Measurements from ENCODE around the gene LDLRAD3. TPM values are rescaled to one million over a fixed set of nuclear protein-coding genes. Genes with fewer than 3 reads are reported as not detected.

Gene LDLRAD3
- polyA plus RNA-seq, 1 of the 3 experiments (the other 2 are of a cell fraction): 10.6 TPM

- Histone ChIP-seq H2AFZ (ENCODE audit: low read depth) (no peak overlapping the region), H3K4me2 (no peak overlapping the region), H3K27me3 (ENCODE audit: insufficient read depth) (no peaks in the 10 kb centered on the region), H4K20me1 (ENCODE audit: insufficient read depth) (no peaks in the 10 kb centered on the region), H3F3A (replicated peaks; ENCODE audit: insufficient read depth) (no peaks in the 10 kb centered on the region), H3K9ac (no peak overlapping the region), H3K4me3 (ENCODE audit: low read depth in 2 of 2, low read length in 1 of 2) (no peak overlapping the region), H3K79me2 (ENCODE audit: insufficient read depth) (no peaks in the 10 kb centered on the region), H3K9me2 (no peaks in the 10 kb centered on the region), H3K4me1 (ENCODE audit: control insufficient read depth in 1 of 2, insufficient read depth in 2 of 2, low read depth in 1 of 2, low read length in 1 of 2) (peaks cover 0 to 6% of the 10 kb centered on the region in 2 experiments; a peak in 1 of 4 replicates), H3K36me3 (replicated peaks in 1 of 2; ENCODE audit: control insufficient read depth in 1 of 2, insufficient read depth in 2 of 2, low read length in 1 of 2) (no peaks in the 10 kb centered on the region), H3K9me3 (no peaks in the 10 kb centered on the region), H3K27ac (ENCODE audit: low read depth in 2 of 2, low read length in 1 of 2) (no peak overlapping the region)
- ChIA-PET POLR2A (no interaction called here), CTCF (interaction anchor here (0.9 to 8.1 kb wide), 24 partner anchors 8 to 660 kb away, joined by 3 to 88 read pairs (median 6); partner anchors contain the start of gene FJX1)
- WGBS (ENCODE audit: low lambda C conversion rate): 83% methylated on average over 5 of the region's 5 CpGs
- DNase-seq: no peak
- no peak for TF ChIP-seq CHD2 (IDR thresholded peaks at IDR 0.05; ENCODE audit: low read length, partially characterized antibody)
- TF ChIP-seq CTCF (IDR thresholded peaks at IDR 0.05): no peak
- no peak for TF ChIP-seq FOSL2 (IDR thresholded peaks at IDR 0.05; ENCODE audit: borderline replicate concordance, low read depth)
- TF ChIP-seq SIN3A (IDR thresholded peaks at IDR 0.05; ENCODE audit: borderline replicate concordance, low read depth, low read length): no peak
- no peak for TF ChIP-seq RXRA (IDR thresholded peaks at IDR 0.05; ENCODE audit: borderline replicate concordance, low read depth)
- TF ChIP-seq YY1 (IDR thresholded peaks at IDR 0.05; ENCODE audit: low read depth): no peak
- no peak for TF ChIP-seq USF1 (IDR thresholded peaks at IDR 0.05; ENCODE audit: borderline replicate concordance, low read depth)
- TF ChIP-seq FOXJ3 (CRISPR knock-in tag; IDR thresholded peaks at IDR 0.05): no peak
- no peak for TF ChIP-seq EP300 (IDR thresholded peaks at IDR 0.05; ENCODE audit: borderline replicate concordance in 1 of 2, low read depth in 1 of 2, low read length in 1 of 2)
- no peak for TF ChIP-seq TCF12 (IDR thresholded peaks at IDR 0.05)
- no peak for TF ChIP-seq TAF1 (IDR thresholded peaks at IDR 0.05; ENCODE audit: borderline replicate concordance, low read depth, low read length)
- TF ChIP-seq USF2 (IDR thresholded peaks at IDR 0.05; ENCODE audit: borderline replicate concordance, low read depth, low read length): no peak
- TF ChIP-seq SMC3 (IDR thresholded peaks at IDR 0.05; ENCODE audit: low read depth, low read length): no peak
- TF ChIP-seq GABPA (IDR thresholded peaks at IDR 0.05; ENCODE audit: low read depth): no peak
These were observed 321.1 kb downstream of the LDLRAD3 start for GRCh38 chr11:36264973-36265344.

Data from SK-N-SH (cell line).